WTC11 (cell line): ENCODE data around the gene PLCD1.

Experiments
- CREB1 ChIP-seq: sonication (generic); formaldehyde crosslinking; IDR thresholded peaks from 2 replicates; pipeline ENCODE4 v1.8.0; 2023; ENCODE audit warnings: mild to moderate bottlenecking, missing genetic modification reagents
- CTCF ChIP-seq: fragments of 200-600 bp; IDR thresholded peaks from 2 replicates; pipeline ENCODE4 v1.8.0; 2022; ENCODE audit warnings: antibody characterized with exemption
- SP1 ChIP-seq: sonication (generic); formaldehyde crosslinking; conservative IDR thresholded peaks from 2 replicates; pipeline ENCODE4 v1.8.1; 2022; ENCODE audit warnings: missing genetic modification reagents
- ZNF317 ChIP-seq: sonication (generic); formaldehyde crosslinking; IDR thresholded peaks from 2 replicates; pipeline ENCODE4 v1.8.1; 2023; ENCODE audit warnings: low read depth, mild to moderate bottlenecking, moderate library complexity, missing genetic modification reagents, borderline replicate concordance

DNA sequence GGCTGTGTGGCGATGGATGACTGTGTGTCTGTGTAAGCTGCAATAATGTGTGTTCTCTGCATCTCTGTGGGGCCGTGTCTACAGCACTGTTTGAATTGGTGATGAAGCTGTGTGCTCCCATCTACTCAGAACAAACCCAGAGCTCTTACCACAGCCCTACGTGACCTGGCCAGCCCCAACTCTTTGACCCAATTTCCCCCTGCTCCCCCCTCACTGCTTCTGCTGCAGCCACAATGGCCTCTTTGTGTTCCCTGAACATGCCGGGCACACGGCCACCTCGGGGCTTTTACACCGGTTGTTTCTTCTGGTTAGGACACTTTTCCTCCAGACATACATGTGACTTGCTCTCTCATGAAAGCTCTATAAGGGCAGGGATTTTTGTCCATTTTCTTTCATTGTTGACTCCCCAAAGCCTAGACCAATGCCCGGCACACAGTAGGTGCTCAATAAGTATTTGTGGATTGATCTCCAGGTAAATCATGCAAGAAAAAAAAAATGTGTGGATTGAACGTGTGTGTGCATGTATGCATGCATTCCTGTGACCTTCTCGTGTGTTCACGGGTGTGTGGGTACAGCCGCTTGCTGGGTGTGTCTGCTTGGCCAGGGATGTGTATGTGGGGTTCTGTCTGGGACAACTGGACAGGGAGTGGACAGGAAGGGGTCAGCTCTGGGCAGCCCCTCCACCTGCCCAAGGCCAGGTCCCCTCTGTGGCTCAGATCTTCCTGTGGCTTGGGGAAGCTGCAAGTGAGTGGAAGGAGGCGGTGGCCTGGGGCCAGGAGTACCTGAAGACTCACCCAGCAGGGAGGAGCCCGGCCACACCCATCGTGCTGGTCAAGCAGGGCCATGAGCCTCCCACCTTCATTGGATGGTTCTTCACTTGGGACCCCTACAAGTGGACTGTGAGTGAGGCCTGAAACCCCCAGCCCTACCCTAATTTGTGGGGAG is 24.1 kb downstream of the PLCD1 start:
- TF ChIP-seq CREB1 = no peak
- no peak for TF ChIP-seq CTCF
- TF ChIP-seq ZNF317 = no peak
- TF ChIP-seq SP1 (CRISPR knock-in tag) = no peak
